Measurements from ENCODE around the gene DDHD1. TPM values are rescaled to one million over a fixed set of nuclear protein-coding genes. Genes with fewer than 3 reads are reported as not detected.

The DDHD1 gene
- total and polyA plus RNA-seq, 12 donors: 4.6 to 34.9 (median 8.1) TPM

DNA sequence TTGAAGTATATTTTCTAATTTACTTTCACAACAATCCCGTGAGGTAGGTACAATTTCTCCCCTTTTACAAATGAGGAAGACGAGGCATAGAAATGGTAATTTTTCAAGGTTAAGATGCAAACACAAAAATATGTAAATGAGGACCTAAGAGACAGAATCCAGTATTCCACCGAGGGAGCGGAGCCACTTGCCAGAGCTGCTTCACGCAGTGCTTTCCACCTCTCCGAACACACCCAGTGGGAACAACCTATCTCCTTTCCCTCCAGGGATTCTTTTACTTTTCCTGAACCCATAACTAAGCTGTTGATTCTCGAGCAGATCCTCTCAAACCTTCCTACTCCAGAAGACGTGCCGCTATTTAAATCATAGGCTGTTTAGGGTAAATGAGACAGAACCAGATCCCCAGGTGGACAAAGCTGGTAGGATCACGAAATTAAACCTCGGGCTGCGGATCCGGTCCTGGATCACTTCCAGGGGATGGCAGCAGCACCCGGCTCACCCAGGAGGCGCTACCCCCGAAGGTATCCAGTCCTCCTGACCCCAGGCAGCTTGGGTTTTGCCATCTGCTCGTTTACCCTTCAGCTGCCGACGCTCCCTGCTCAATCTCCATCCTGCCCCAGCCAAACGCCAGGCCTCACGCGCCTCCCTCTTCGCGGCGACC lies 1.5 kb downstream of the DDHD1 start:
- no peaks in the 10 kb centered on the region for H3K36me3 ChIP-seq (replicated peaks in 1 of 2)
- DNase-seq: peak; percentile 35 to 67 (median 48)
- intact Hi-C loops (cut with DNase I): no loop called here
- peaks cover 0 to 21% of the 10 kb centered on the region in 2 donors for H3K4me1 ChIP-seq (replicated peaks in 1 of 2)
- peak overlapping the region in 3 of 4 donors; percentile 73 to 98 (median 86) for H3K4me3 ChIP-seq
- no peaks in the 10 kb centered on the region for H3K9me3 ChIP-seq (replicated peaks in 1 of 3)
- 5 to 11% (median 9%) methylated on average over 16 to 25 of the region's 25 CpGs for WGBS, 4 donors
- H3K27ac ChIP-seq: peak overlapping the region in 3 of 5 donors; percentile 89 to 96 (median 93)
- H3K27me3 ChIP-seq: no peaks in the 10 kb centered on the region
- TF ChIP-seq POLR2A (IDR thresholded peaks at IDR 0.05): no peak
- TF ChIP-seq, protein P1, sequence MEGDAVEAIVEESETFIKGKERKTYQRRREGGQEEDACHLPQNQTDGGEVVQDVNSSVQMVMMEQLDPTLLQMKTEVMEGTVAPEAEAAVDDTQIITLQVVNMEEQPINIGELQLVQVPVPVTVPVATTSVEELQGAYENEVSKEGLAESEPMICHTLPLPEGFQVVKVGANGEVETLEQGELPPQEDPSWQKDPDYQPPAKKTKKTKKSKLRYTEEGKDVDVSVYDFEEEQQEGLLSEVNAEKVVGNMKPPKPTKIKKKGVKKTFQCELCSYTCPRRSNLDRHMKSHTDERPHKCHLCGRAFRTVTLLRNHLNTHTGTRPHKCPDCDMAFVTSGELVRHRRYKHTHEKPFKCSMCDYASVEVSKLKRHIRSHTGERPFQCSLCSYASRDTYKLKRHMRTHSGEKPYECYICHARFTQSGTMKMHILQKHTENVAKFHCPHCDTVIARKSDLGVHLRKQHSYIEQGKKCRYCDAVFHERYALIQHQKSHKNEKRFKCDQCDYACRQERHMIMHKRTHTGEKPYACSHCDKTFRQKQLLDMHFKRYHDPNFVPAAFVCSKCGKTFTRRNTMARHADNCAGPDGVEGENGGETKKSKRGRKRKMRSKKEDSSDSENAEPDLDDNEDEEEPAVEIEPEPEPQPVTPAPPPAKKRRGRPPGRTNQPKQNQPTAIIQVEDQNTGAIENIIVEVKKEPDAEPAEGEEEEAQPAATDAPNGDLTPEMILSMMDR (IDR thresholded peaks at IDR 0.05): peak in 5 of 6 experiments; percentile 17 to 38 (median 24)

DNA sequence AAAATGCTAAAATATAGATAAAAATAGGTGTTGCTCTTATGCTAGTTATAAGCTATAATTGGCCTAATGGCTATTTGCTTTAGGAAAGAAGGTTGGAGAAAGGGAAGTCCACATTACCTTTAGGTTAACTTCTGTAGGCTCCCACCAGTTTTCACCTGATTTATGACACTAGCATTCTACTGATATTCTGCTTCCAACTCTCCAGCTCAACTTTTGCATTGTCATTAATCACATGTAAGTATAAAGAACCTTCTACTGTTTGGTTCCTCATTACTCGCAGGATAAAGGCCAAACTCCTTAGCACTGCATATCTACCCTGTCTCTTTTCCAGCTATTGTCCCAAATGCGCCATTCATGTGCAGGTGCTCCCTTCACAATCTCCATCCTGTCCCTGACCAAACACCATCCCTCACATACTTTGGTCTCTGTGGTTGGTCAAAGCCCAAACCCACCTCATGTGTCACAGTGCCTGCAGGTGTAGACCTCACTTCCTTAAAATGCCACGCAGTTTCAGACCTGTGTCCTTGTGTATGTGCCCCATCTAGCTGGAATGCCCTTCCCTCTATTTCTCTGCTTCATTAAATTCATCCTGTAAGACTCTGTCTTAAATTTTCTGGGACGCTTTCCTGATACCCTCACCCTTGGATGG lies 3.3 kb downstream of the DDHD1 start:
- intact Hi-C loops (cut with DNase I): no loop called here
- peaks cover 0 to 21% of the 10 kb centered on the region in 2 donors for H3K4me1 ChIP-seq (replicated peaks in 1 of 2)

DNA sequence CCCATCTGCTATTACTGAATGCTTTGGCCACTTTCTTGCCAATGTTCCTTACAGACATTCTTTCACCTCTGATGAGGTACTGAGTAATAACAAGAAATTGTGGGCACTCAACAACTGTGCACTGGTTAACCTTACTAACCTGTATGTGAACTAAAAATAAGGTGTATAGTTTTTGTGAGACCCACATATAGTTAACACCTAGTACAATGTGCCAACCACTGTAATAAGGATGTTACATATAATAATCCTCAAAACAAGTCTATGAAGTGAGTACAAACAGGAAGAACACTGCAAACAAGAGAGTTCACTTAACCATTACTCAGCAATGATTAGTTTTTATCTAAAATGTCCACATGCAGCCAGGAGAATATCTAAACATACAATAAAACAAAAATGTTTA lies 4.5 kb downstream of the DDHD1 start:
- H3K27ac ChIP-seq: no peak overlapping the region
- no peak overlapping the region for H3K4me3 ChIP-seq
- no peaks in the 10 kb centered on the region for H3K9me3 ChIP-seq (replicated peaks in 1 of 3)
- H3K27me3 ChIP-seq: no peaks in the 10 kb centered on the region
- intact Hi-C loops (cut with DNase I): no loop called here
- DNase-seq: no peak
- no peaks in the 10 kb centered on the region for H3K36me3 ChIP-seq (replicated peaks in 1 of 2)
- no peak for TF ChIP-seq POLR2A (IDR thresholded peaks at IDR 0.05)
- TF ChIP-seq, protein P1 (IDR thresholded peaks at IDR 0.05): no peak
- peaks cover 0 to 21% of the 10 kb centered on the region in 2 donors for H3K4me1 ChIP-seq (replicated peaks in 1 of 2)

More for the DNA sequence above, 3.3 kb downstream of the DDHD1 start:
- TF ChIP-seq, protein P1 (IDR thresholded peaks at IDR 0.05): no peak
- TF ChIP-seq POLR2A (IDR thresholded peaks at IDR 0.05): no peak
- no peak for DNase-seq
- Histone ChIP-seq H3K27me3 (no peaks in the 10 kb centered on the region), H3K4me3 (no peak overlapping the region), H3K36me3 (replicated peaks in 1 of 2) (no peaks in the 10 kb centered on the region), H3K27ac (no peak overlapping the region), H3K9me3 (replicated peaks in 1 of 3) (no peaks in the 10 kb centered on the region)
- 84 to 93% (median 88%) methylated on average over 4 of the region's 4 CpGs for WGBS, 4 donors

DNA sequence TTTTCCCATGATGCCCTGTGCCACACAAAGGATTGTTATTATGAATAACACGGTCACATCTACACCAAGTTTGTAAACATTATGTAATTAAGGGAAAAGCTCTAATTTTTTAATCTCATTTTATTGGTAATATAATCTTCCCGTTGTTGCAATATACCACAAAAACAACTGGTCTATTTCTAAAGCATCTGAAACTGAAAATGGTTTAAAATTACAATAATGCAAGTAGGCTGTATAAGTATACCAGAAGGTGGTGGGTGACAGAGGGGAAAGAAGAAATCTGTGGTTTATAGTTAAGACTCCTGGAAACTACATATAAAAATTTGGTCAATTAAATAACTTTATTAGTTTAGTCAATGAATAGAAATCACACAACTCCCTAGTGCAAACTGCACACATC lies 5.2 kb downstream of the DDHD1 start:
- 84 to 96% (median 88%) methylated on average over 2 of the region's 2 CpGs for WGBS, 4 donors
- TF ChIP-seq, protein P1 (IDR thresholded peaks at IDR 0.05): no peak
- TF ChIP-seq POLR2A (IDR thresholded peaks at IDR 0.05): no peak

More for the DNA sequence above, 5.2 kb downstream of the DDHD1 start:
- no peaks in the 10 kb centered on the region for H3K36me3 ChIP-seq (replicated peaks in 1 of 2)
- no peak overlapping the region for H3K27ac ChIP-seq
- intact Hi-C loops (cut with DNase I): no loop called here
- H3K9me3 ChIP-seq (replicated peaks in 1 of 3): no peaks in the 10 kb centered on the region
- H3K4me3 ChIP-seq: no peak overlapping the region
- no peaks in the 10 kb centered on the region for H3K27me3 ChIP-seq
- peaks cover 0 to 21% of the 10 kb centered on the region in 2 donors for H3K4me1 ChIP-seq (replicated peaks in 1 of 2)
- no peak for DNase-seq

Measured in adrenal gland (tissue), 12 donors.